CD4-positive, alpha-beta T cell treated with Interleukin-17A for 4 hours (primary cell): ENCODE results near the gene SEPHS2.
"Not testable (repeated sequence)": the region's sequence is repeated elsewhere in the genome, so short reads cannot be mapped to it uniquely, and the experiment has no call there.

ENCODE experiments used
- DNase-seq: peaks from one replicate; pipeline ENCODE4 v3.0.0-alpha.2; 2020; ENCODE audit warnings: mixed read lengths

The SEPHS2 gene

GRCh38 chr16:30461426-30461825 is 15.8 kb upstream of the SEPHS2 start:
- DNase-seq, result not testable (repeated sequence)

DNA sequence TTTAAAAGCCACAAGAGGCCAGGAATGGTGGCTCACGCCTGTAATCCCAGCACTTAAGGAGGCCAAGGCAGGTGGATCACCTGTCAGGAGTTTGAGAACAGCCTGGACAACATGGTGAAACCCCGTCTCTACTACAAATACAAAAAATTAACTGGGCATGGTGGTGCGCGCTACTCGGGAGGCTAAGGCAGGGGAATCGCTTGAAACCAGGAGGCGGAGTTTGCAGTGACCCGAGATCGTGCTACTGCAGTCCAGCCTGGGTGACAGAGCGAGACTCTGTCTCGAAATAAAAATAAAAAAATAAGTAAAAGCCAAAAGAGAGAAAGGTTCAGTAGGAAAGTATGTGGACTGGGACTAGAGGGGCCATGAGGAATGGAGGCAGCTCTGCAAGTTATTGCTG is 13.8 kb upstream of the SEPHS2 start:
- DNase-seq, result no peak

DNA sequence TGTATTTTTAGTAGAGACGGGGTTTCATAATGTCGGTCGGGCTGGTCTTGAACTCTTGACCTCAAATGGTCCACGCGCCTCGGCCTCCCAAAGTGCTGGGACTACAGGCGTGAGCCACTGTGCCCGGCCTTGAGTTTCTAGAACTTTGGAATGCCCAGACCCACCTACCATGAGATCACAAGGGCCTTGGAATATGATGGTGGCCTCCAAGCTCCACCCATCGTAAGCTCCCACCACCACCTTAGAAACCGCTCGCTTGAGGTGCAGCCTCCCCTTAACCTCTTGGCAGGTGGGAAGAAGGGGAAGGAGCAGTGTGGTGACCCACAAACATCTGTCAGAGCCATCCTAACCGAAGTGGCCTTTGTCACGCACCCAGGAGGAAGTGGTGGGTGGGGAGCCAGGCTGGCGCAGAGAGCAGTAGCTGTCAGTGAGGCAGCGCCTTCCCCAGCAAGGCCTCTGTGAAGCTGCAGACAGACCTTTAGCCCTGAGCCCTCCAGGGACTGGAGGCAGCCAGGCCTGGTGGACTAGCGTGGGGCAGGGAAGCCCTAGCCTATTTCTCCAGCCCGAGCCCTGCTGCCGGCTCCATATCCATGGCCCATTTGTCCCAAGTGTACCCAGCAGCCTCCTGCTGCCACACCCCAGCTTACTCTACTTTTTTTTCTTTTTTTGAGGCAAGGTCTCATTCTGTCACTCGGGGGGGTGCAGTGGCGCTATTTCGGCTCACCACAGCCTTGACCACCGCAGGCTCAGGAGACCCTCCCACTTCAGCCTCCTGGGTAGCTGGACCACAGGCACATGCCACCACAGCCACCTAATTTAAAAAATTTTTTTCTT is 13.1 kb upstream of the SEPHS2 start:
- DNase-seq, result peak; percentile 90

- no peak for DNase-seq
Measured at GRCh38 chr16:30457743-30458560, 12.3 kb upstream of the SEPHS2 start.

DNA sequence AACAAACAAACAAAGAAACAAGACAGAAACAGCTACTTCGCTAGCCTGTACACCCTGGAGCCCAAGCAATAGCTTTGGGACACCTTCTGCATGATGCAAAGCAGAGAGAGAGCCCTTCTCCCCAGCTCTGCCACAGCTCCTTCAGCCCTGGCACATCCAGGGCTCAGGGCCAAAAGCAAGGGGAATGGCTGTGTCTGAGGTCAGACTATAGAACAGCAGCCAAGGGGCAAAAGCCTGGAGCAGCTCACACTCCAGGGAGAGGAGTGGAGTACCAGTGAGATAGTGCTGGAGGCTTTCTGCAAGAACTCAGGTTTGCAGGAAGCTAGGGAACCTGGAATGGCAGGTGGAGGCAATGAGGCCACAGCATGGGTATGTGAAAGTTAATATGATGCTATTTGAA is 11.6 kb upstream of the SEPHS2 start:
- DNase-seq, result no peak

DNA sequence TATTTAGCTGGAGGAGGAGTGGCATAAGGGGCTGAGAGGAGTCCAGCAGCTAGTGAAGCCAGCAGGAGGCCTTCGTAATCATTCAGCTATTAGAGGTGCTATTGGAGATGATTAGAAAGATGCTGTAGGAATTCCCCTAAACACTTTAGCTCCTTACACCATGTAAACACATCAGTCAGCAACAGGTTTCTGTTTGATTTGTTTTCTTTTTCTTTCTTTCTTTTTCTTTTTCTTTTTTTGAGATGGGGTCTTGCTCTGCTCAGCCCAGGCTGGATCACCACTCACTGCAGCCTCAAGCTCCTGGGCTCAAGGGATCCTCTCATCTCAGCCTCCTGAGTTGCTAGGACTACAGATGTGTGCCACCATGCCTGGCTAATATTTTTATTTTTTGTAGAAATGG is 10.6 kb upstream of the SEPHS2 start:
- DNase-seq, result no peak

- DNase-seq, result not testable (repeated sequence)
Measured at GRCh38 chr16:30452709-30453580, 7.3 kb upstream of the SEPHS2 start.

- DNase-seq, result no peak
Measured at GRCh38 chr16:30449116-30449435, 3.4 kb upstream of the SEPHS2 start.

GRCh38 chr16:30447512-30448226 is 2.0 kb upstream of the SEPHS2 start:
- DNase-seq, result no peak

- no peak for DNase-seq
Measured at GRCh38 chr16:30446203-30446595, 525 bp upstream of the SEPHS2 start.

DNA sequence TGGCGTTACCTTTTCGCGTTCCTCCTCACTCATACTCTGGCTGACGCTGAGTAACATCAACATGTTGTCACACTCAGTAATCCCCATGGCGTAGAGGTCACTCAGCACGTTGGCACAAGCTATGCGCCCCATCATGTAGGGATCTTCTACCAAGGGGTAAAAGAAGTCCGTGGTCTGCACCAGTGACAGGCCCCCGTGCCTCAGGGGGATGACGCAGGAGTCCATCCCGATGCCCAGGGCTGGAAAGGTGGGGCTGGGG is 596 bp downstream of the SEPHS2 start:
- no peak for DNase-seq

DNA sequence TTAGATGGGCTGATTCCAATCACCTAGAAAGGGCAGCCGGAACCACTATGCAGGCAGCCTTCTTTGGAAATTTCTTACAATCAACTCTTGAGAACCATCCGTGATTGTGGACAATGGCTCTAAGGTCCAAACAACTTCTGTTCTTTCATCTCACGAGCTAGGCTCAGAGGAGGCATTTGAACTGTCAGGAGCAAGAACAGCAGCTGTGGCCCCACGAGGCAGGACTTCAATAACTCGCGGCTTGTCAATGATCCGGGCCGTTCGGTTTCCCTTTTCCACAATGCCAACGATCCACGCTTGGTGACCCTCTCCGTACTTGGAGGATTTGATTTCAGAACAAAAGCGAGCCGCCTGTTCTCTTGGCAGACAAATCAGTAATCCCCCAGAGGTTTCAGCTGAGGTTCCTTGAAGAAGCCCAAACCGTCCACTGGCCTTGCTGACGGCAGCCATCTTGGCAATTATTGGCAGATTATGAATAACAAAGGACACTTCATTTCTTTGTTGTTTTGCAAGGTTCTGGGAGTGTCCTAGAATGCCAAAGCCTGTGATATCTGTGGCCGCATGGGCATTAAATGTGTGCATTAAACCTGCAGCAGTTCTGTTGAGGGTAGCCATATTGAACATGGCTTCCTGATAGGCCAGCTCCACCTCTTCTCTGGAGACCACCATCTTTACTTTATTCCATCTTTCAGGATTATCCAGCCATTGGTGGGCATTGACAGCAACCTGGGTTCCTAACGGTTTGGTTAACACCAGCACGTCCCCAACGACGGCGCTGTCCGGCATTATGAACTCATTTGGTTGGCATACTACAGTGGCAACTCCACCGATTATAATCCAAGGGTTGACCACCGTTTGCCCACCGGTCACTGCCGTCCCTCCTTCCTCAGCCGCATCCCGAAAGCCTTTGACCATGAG is 1.2 kb downstream of the SEPHS2 start:
- DNase-seq, result no peak

- no peak for DNase-seq
Measured at GRCh38 chr16:30443631-30444030, 2.0 kb downstream of the SEPHS2 start.

- no peak for DNase-seq
Measured at GRCh38 chr16:30439720-30440348, 5.8 kb downstream of the SEPHS2 start.

DNA sequence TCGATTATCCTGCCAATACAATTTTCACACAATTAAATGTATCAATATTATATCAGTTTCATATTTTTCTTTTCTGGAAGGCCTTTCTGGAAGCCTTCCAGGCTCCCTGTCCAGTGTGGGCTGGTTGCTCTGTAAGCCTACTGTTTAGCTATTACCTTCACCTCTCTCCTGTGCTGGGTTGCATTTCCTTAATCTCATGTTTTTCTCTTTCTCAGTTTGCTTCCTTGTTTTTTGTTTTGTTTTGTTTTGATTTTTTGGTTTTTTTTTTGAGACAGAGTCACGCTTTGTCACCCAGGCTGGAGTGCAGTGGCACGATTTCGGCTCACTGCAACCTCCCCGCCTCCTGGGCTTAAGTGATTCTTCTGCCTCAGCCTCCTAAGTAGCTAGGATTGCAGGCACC is 6.8 kb downstream of the SEPHS2 start:
- DNase-seq, result no peak

GRCh38 chr16:30437511-30438046 is 8.1 kb downstream of the SEPHS2 start:
- no peak for DNase-seq

DNA sequence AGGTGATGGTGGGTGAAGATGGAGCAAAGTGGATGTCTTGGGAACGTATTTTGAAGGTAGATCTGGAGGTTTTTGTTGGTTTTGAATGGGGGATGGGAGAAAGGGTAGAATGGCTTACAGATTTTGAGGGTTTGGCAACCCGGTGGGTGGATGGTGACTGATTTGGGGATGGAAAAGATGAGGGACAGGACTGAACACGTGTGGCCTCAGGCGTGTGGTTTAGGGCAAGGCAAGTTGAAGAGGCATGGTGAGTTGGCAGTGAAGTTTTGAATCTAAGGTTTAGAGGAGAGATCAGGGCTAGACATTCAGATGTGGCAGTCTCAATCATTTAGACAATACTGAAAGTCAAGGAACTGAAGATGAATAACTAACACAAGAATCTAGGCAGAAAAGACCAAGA is 10.8 kb downstream of the SEPHS2 start:
- no peak for DNase-seq

DNA sequence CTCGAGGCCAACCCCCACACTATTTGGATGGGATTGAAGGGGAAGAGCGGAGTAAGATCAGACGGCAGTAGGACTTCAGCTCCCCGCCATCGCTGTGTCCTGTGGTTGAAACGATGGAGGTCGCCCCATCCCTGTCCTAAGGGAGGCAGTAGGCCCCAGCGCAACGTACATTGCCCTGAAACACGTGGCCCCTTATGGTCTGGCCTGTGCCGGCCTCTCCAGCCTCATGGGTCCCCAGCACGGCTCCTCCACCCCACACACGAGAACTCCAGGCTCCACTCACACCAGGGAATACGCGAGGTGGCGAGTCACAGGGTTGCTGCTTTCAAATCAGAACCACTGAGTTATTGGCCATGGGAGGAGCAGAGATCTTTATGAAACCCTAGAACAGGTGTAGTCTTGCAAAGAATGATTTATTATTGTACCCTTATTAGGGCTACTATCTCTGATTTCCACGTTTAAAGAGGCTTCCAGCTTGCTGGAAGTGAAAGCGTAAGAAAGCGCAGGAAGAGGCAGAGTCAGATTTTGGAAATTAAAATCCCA is 15.2 kb downstream of the SEPHS2 start:
- no peak for DNase-seq

GRCh38 chr16:30429678-30430427 is 15.8 kb downstream of the SEPHS2 start, which contains the start of gene DCTPP1:
Gene DCTPP1 (minus strand): TSS chr16:30430030. CDS start chr16:30429980, 50 bp downstream.
- peak; percentile 97 for DNase-seq

DNA sequence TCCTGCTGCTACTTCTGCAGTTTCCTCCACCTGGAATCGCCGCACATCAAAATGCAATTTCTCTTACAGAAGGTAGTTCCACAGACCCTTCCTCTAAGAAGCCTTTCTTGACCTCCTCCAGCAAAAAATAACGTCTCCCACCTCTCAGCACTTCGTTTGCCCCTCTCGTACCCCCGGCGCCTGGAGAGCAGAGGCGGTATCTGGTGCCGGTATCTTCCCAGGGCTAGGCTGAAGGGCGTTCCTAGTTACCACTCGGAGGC is 16.3 kb downstream of the SEPHS2 start:
- DNase-seq, result no peak
